Mesendoderm (in vitro differentiated cells): ENCODE data around the gene MLNR.

Experiments
- DNase-seq: peaks from one replicate; pipeline ENCODE4 v3.0.0; 2013
- H2AK5ac ChIP-seq: 2 replicates; pipeline ENCODE4 v1.6.1; 2013; ENCODE audit warnings: low read length, inconsistent platforms
- H2BK120ac ChIP-seq: 2 replicates; pipeline ENCODE4 v1.6.1; 2013; ENCODE audit warnings: low read depth, mild to moderate bottlenecking, low read length, moderate library complexity, mixed read lengths
- H2BK15ac ChIP-seq: replicated peaks from 2 replicates; pipeline ENCODE4 v1.6.1; 2013; ENCODE audit warnings: low read depth, mild to moderate bottlenecking, moderate library complexity
- H2BK5ac ChIP-seq: 2 replicates; pipeline ENCODE4 v1.6.1; 2013; ENCODE audit warnings: low read length, inconsistent platforms
- H3K18ac ChIP-seq: 2 replicates; pipeline ENCODE4 v1.6.1; 2013; ENCODE audit warnings: mild to moderate bottlenecking, low read length, mixed read lengths
- H3K23ac ChIP-seq: one replicate; pipeline ENCODE4 v1.6.1; 2013; ENCODE audit warnings: low read length
- H3K27ac ChIP-seq: 2 replicates; pipeline ENCODE4 v1.5.1; 2013; ENCODE audit warnings: low read depth, mild to moderate bottlenecking, inconsistent platforms, low read length, moderate library complexity
- H3K27me3 ChIP-seq: 2 replicates; pipeline ENCODE4 v1.6.1; 2013; ENCODE audit warnings: low read length, control low read depth, mild to moderate bottlenecking, inconsistent platforms; ENCODE audit not compliant: insufficient read depth, poor library complexity
- H3K36me3 ChIP-seq: 2 replicates; pipeline ENCODE4 v1.6.1; 2013; ENCODE audit warnings: low read length, inconsistent platforms; ENCODE audit not compliant: control insufficient read depth, insufficient read depth
- H3K4ac ChIP-seq: one replicate; pipeline ENCODE4 v1.6.1; 2013; ENCODE audit warnings: low read depth, mild to moderate bottlenecking, low read length, moderate library complexity
- H3K4me1 ChIP-seq: 2 replicates; pipeline ENCODE4 v1.6.1; 2013; ENCODE audit warnings: low read depth, low read length, inconsistent platforms; ENCODE audit not compliant: control insufficient read depth
- H3K4me2 ChIP-seq: 2 replicates; pipeline ENCODE4 v1.6.1; 2013; ENCODE audit warnings: low read length
- H3K4me3 ChIP-seq: 2 replicates; pipeline ENCODE4 v1.5.1; 2013; ENCODE audit warnings: mild to moderate bottlenecking, low read length
- H3K56ac ChIP-seq: one replicate; pipeline ENCODE4 v1.6.1; 2013; ENCODE audit warnings: low read length
- H3K79me1 ChIP-seq: 2 replicates; pipeline ENCODE4 v1.6.1; 2013; ENCODE audit warnings: low read length, inconsistent platforms
- H3K79me2 ChIP-seq: 2 replicates; pipeline ENCODE4 v1.6.1; 2013; ENCODE audit warnings: mild to moderate bottlenecking, low read length; ENCODE audit not compliant: control insufficient read depth, insufficient read depth
- H3K9ac ChIP-seq: 2 replicates; pipeline ENCODE4 v1.6.1; 2013; ENCODE audit warnings: low read length, inconsistent platforms
- H4K5ac ChIP-seq: one replicate; pipeline ENCODE4 v1.6.1; 2013; ENCODE audit warnings: low read length
- H4K8ac ChIP-seq: one replicate; pipeline ENCODE4 v1.6.1; 2013; ENCODE audit warnings: low read depth, mild to moderate bottlenecking, control low read depth, low read length, moderate library complexity
- WGBS: extraction: QIAGEN DNeasy Blood & Tissue Kit; methylation state at CpG from one replicate; pipeline ENCODE4 v1.1.7; 2013; ENCODE audit warnings: low lambda C conversion rate, missing lambda C conversion rate; ENCODE audit not compliant: insufficient coverage; ENCODE audit errors: extremely low coverage; 5-methylcytosine and 5-hydroxymethylcytosine counted together

MLNR gene

DNA sequence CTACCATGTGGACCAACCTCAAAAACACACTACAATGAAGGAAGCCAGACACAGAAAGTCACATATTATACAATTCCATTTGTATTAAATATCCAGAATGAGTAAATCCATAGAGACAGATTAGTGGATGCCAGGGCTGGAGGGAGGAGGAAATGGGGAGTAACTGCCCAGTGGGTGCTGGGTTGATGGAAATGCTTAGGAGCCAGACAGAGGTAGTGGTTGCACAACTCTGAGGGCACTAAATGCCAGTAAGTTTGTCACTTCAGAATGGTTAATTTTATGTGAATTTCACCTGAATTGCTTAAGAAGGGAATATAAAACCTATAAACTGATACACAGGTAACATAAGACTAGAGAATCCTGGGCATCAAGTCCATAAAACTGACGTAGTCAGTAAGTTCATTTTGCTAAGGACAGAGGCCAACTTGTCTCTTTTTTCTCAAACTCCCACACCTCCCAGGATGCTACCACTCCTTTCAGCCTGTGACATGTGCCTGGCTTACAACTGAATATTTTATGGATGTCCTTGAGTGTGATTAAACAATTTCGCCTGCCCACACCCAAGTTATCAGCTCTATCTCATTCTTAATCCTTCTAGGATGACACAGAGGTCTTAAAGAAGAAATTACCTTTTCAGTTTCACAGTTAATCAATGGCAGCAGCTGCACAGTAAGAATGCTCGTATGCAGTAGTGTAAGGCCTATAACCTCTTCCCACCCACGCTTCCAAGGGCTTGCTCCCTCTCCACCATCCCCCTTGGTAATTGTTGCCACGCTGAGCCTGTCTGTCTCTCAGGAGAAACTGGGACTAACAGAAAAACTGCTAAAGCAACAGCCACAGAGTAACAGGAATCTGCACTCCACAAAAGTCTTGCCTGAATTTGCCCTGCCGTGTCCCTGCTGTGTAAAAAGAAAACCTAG is 5.9 kb upstream of the MLNR start:
- Histone ChIP-seq H3K27ac (no peak overlapping the region), H4K8ac (no peak overlapping the region)
- WGBS = no CpG with 5 or more reads among the region's 6 CpGs

DNA sequence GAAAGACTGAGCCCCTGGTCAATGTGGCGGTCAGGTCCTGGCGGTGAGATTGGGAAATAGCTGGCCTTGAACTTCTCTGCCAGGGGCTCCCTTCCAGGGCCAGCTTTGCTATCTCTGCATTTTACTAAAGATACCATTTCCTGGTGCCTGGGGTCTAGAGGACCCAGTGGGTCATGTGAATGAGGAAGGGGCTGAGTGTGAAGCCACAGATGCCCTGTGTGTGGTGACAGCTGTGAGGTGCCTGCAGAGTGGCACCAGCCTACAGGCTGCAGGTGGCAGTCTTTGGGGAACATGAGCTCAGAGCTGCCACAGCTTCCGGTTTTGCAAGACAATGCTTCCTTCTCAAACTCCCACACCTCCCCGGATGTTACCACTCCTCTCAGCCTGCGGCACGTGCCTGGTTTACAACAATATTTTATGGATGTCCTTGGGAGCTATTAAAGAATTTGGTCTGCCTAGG is 5.2 kb upstream of the MLNR start:
- Histone ChIP-seq H3K36me3 (no peaks in the 10 kb centered on the region), H3K23ac (no peak overlapping the region), H3K4ac (no peak overlapping the region), H3K56ac (no peak overlapping the region), H3K27me3 (peaks cover 22% of the 10 kb centered on the region), H2BK120ac (no peak overlapping the region), H3K4me2 (no peak overlapping the region), H3K18ac (no peak overlapping the region), H3K4me1 (peaks cover 2% of the 10 kb centered on the region), H3K79me2 (no peaks in the 10 kb centered on the region), H3K4me3 (no peak overlapping the region), H2BK5ac (no peak overlapping the region), H2AK5ac (no peak overlapping the region), H3K27ac (no peak overlapping the region), H3K9ac (no peak overlapping the region), H3K79me1 (no peaks in the 10 kb centered on the region), H4K8ac (no peak overlapping the region), H4K5ac (no peak overlapping the region), H2BK15ac (no peak overlapping the region)
- no CpG with 5 or more reads among the region's 6 CpGs for WGBS
- DNase-seq = peak; percentile 60

More for the DNA sequence above, 5.9 kb upstream of the MLNR start:
- Histone ChIP-seq H3K18ac (no peak overlapping the region), H3K79me1 (no peaks in the 10 kb centered on the region), H2BK120ac (no peak overlapping the region), H3K36me3 (no peaks in the 10 kb centered on the region), H4K5ac (no peak overlapping the region), H2AK5ac (no peak overlapping the region), H2BK15ac (no peak overlapping the region), H3K4me3 (no peak overlapping the region), H3K79me2 (no peaks in the 10 kb centered on the region), H2BK5ac (no peak overlapping the region), H3K27me3 (peaks cover 16% of the 10 kb centered on the region), H3K56ac (no peak overlapping the region), H3K4me1 (peaks cover 2% of the 10 kb centered on the region), H3K4ac (no peak overlapping the region), H3K4me2 (no peak overlapping the region), H3K9ac (no peak overlapping the region), H3K23ac (no peak overlapping the region)
- no peak for DNase-seq

DNA sequence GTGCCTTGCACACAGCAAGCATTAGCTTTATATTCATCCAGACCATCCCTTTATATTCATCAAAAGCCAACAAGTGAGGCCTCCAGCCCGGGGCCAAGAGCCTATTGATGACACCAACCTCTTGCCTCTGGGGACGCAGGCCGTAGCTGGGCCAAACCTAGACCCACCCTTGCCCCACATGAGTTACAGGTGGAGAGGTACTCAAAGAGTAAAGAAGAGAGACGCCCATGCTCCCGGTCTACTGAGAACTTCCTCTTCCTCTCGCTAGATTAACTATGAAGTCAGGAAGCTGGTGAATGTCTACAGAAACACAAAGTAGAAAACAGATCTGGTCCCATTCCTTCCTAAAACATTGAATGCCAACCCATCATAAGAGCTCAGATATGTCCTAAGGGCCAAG is 3.8 kb upstream of the MLNR start:
- Histone ChIP-seq H3K9ac (no peak overlapping the region), H3K23ac (no peak overlapping the region), H3K4me2 (no peak overlapping the region), H3K79me2 (no peaks in the 10 kb centered on the region), H3K56ac (no peak overlapping the region), H2BK120ac (no peak overlapping the region), H3K27me3 (peaks cover 32% of the 10 kb centered on the region), H3K36me3 (no peaks in the 10 kb centered on the region), H3K79me1 (no peaks in the 10 kb centered on the region), H3K4me1 (peaks cover 2% of the 10 kb centered on the region), H3K27ac (no peak overlapping the region), H2AK5ac (no peak overlapping the region), H2BK5ac (no peak overlapping the region), H2BK15ac (no peak overlapping the region), H3K4me3 (no peak overlapping the region), H4K8ac (no peak overlapping the region), H3K4ac (no peak overlapping the region), H3K18ac (no peak overlapping the region), H4K5ac (no peak overlapping the region)
- no peak for DNase-seq
- no CpG with 5 or more reads among the region's 6 CpGs for WGBS

DNA sequence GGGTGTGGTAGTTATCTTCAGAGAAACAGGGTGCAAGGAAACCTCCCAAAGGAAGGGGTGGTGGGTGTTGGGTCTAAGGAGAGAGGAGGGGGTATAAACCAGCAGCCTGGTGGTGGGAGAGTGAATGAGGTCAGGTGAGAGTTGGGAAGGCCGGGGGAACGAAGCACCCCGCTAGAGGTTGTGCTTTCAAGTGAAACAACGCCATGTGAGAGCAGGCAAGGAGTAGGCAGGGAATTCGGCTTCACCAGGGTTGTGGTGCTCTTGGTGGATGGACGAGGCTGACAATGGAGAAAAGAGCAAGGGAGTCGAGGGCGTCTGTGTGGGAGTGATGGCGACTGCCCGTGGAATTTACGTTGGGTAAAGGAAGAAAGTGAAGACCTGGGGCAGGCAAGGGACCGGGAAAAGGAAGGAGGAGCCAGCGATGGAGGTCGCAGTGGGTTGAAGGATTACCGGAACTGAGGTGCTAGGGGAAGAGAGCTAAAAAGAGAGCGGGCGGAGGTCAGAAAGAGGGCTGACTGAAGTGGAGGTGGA is 2.1 kb upstream of the MLNR start:
- H3K56ac ChIP-seq = peak overlapping the region; percentile 25
- H2BK120ac ChIP-seq = no peak overlapping the region
- peak overlapping the region; percentile 86 for H3K4me2 ChIP-seq
- H3K79me1 ChIP-seq = no peaks in the 10 kb centered on the region
- H3K18ac ChIP-seq = no peak overlapping the region
- no peak overlapping the region for H2AK5ac ChIP-seq
- no peak overlapping the region for H3K23ac ChIP-seq
- no peak overlapping the region for H2BK5ac ChIP-seq
- H3K4me1 ChIP-seq = peaks cover 2% of the 10 kb centered on the region
- no peak overlapping the region for H3K4ac ChIP-seq
- no peak overlapping the region for H4K5ac ChIP-seq
- peak overlapping the region; percentile 2 for H3K9ac ChIP-seq
- no peak for DNase-seq
- H3K4me3 ChIP-seq = no peak overlapping the region
- no peak overlapping the region for H4K8ac ChIP-seq
- whole genome bisulfite sequencing = no CpG with 5 or more reads among the region's 17 CpGs
- no peak overlapping the region for H2BK15ac ChIP-seq
- no peaks in the 10 kb centered on the region for H3K79me2 ChIP-seq
- H3K36me3 ChIP-seq = no peaks in the 10 kb centered on the region
- H3K27ac ChIP-seq = no peak overlapping the region
- H3K27me3 ChIP-seq = peaks cover 48% of the 10 kb centered on the region

DNA sequence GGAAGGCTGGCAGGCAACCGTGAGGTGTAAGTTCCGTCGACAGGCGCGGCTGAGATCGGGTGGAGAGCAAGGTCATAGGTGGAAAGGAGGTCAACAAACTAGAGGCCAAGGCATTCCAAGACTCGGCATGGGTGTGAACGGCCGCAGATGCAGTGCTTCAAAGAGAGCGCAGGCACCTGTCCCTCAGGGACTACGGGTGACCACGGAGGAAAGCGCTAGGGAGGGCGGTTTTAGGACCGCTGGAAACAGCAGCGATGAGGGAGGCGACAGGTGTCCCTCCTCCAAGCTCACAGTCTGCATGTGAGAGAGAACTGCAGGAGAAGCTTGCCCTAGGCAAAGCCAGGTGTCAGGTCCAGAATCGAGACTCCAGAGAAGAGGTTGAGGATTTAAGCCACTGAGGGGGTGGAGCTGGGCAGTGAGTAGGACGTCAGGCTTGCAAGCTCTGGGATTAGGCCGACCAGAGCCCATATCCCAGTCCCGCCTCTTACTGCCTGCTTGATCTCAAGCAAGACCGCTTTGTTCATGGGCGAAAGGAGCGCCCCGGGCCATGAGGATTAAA is 1.6 kb upstream of the MLNR start:
- peaks cover 2% of the 10 kb centered on the region for H3K4me1 ChIP-seq
- no peak overlapping the region for H3K23ac ChIP-seq
- peak; percentile 77 for DNase-seq
- WGBS = no CpG with 5 or more reads among the region's 25 CpGs
- no peaks in the 10 kb centered on the region for H3K36me3 ChIP-seq
- no peak overlapping the region for H4K8ac ChIP-seq
- no peaks in the 10 kb centered on the region for H3K79me2 ChIP-seq
- H3K18ac ChIP-seq = no peak overlapping the region
- peak overlapping the region; percentile 35 for H3K4me3 ChIP-seq
- peak overlapping the region; percentile 25 for H3K56ac ChIP-seq
- H2BK120ac ChIP-seq = no peak overlapping the region
- no peaks in the 10 kb centered on the region for H3K79me1 ChIP-seq
- no peak overlapping the region for H3K4ac ChIP-seq
- no peak overlapping the region for H4K5ac ChIP-seq
- H3K9ac ChIP-seq = peak overlapping the region; percentile 2
- H2BK15ac ChIP-seq = no peak overlapping the region
- H2AK5ac ChIP-seq = no peak overlapping the region
- H2BK5ac ChIP-seq = no peak overlapping the region
- H3K27me3 ChIP-seq = peaks cover 50% of the 10 kb centered on the region
- peak overlapping the region; percentile 86 for H3K4me2 ChIP-seq
- H3K27ac ChIP-seq = no peak overlapping the region
